Endothelial cell of umbilical vein (primary cell): Measurements from ENCODE around the gene NRXN3. TPM values are rescaled to one million over a fixed set of nuclear protein-coding genes. Genes with fewer than 3 reads are reported as not detected.

Experiments
- BruUV-seq: library from RNA; stranded (reverse); fragments of 400-500 nt; replicated peaks from 2 replicates; lab custom pipeline; 2021; lab: Mats Ljungman, UMichigan
- CTCF ChIA-PET: fragments of 300-600, 350-600 bp; sonication (Branson Sonifier 250); formaldehyde crosslinking; loops from one replicate; lab custom pipeline; 2021; ENCODE audit warnings: antibody characterized with exemption, inconsistent platforms; lab: Charles Lee
- POLR2A ChIA-PET: fragments of 300-600, 350-600 bp; sonication (Branson Sonifier 250); formaldehyde crosslinking; loops from one replicate; lab custom pipeline; 2021; ENCODE audit warnings: antibody characterized with exemption, inconsistent platforms; lab: Charles Lee
- DNase-seq: peaks from one replicate; pipeline ENCODE4 v3.0.0-alpha.2; 2011; ENCODE audit warnings: low read depth, low spot score
- FAIRE-seq: peaks from 2 replicates; lab custom pipeline; 2011; peaks lifted over from hg19 to GRCh38; lab: Jason Lieb, UNC
- H2AFZ ChIP-seq: 2 replicates; pipeline ENCODE4 v1.6.0; 2012; ENCODE audit warnings: low read depth, low read length, control low read depth, inconsistent platforms
- H3K27ac ChIP-seq: 2 replicates; pipeline ENCODE4 v1.5.1; 2011; ENCODE audit warnings: low read depth, mild to moderate bottlenecking, control low read depth, low read length, moderate library complexity; ENCODE audit not compliant: insufficient read depth
- H3K27me3 ChIP-seq, 2 experiments: 2 replicates each; pipeline versions ENCODE4 v1.6.0 to v1.6.1; 2011; ENCODE audit warnings: low read length in 2 of 2, mixed read lengths in 1 of 2; ENCODE audit not compliant: control insufficient read depth in 2 of 2, insufficient read depth in 2 of 2
- H3K36me3 ChIP-seq, 2 experiments: 2 replicates in 1 of 2; 3 replicates in 1 of 2; pipeline ENCODE4 v1.5.1; 2011; ENCODE audit warnings: low read length in 2 of 2, mild to moderate bottlenecking in 1 of 2, moderate library complexity in 1 of 2; ENCODE audit not compliant: control insufficient read depth in 2 of 2, insufficient read depth in 2 of 2; ENCODE audit errors: extremely low read depth in 1 of 2
- H3K4me1 ChIP-seq: 3 replicates; pipeline ENCODE4 v1.5.1; 2011; ENCODE audit warnings: mild to moderate bottlenecking, low read length; ENCODE audit not compliant: control insufficient read depth, insufficient read depth; ENCODE audit errors: extremely low read depth
- H3K4me2 ChIP-seq: 2 replicates; pipeline ENCODE4 v1.6.1; 2011; ENCODE audit warnings: low read length, control low read depth, mixed read lengths; ENCODE audit not compliant: insufficient read depth
- H3K4me3 ChIP-seq, 3 experiments: fragments of 200-600 bp in 1 of 3; sonication (generic), shearing (Covaris generic) in 1 of 3; replicated peaks in 1 of 3; 2 replicates each; pipeline ENCODE4 v1.5.1; 2011 to 2016; ENCODE audit warnings: control low read depth in 3 of 3, low read length in 3 of 3, mild to moderate bottlenecking in 2 of 3, inconsistent platforms in 1 of 3, low read depth in 1 of 3, moderate library complexity in 1 of 3; ENCODE audit not compliant: insufficient read depth in 1 of 3
- H3K79me2 ChIP-seq: 2 replicates; pipeline ENCODE4 v1.6.0; 2012; ENCODE audit warnings: low read length, inconsistent platforms; ENCODE audit not compliant: control insufficient read depth, insufficient read depth
- H3K9ac ChIP-seq: replicated peaks from 2 replicates; pipeline ENCODE3; 2011; ENCODE audit warnings: low read length, control low read depth; ENCODE audit not compliant: insufficient read depth; ENCODE audit errors: extremely low read depth
- H3K9me1 ChIP-seq: replicated peaks from 3 replicates; pipeline ENCODE4 v1.6.0; 2011; ENCODE audit warnings: mild to moderate bottlenecking, low read length; ENCODE audit not compliant: control insufficient read depth, insufficient read depth; ENCODE audit errors: extremely low read depth
- H3K9me3 ChIP-seq: replicated peaks from 2 replicates; pipeline ENCODE4 v1.5.1; 2012; ENCODE audit warnings: low read length, inconsistent platforms; ENCODE audit not compliant: control insufficient read depth, insufficient read depth
- H4K20me1 ChIP-seq: replicated peaks from 2 replicates; pipeline ENCODE3; 2011; ENCODE audit warnings: mild to moderate bottlenecking, low read length; ENCODE audit not compliant: control insufficient read depth, insufficient read depth; ENCODE audit errors: extremely low read depth
- CTCF ChIP-seq, 2 donors: IDR thresholded peaks; 1 replicate in 1 of 2; 2 replicates in 1 of 2; pipeline ENCODE4 v1.5.1; 2011; ENCODE audit warnings: low read length in 2 of 2, mild to moderate bottlenecking in 2 of 2, moderate library complexity in 2 of 2, control low read depth in 1 of 2, inconsistent platforms in 1 of 2, low read depth in 1 of 2; ENCODE audit not compliant: insufficient read depth in 1 of 2; ENCODE audit errors: extremely low read depth in 1 of 2
- EZH2 ChIP-seq: IDR thresholded peaks from 2 replicates; pipeline ENCODE4 v1.6.1; 2012; ENCODE audit warnings: borderline replicate concordance, low read depth, mild to moderate bottlenecking, moderate library complexity, low read length, inconsistent platforms; ENCODE audit not compliant: severe bottlenecking
- FOS ChIP-seq: IDR thresholded peaks from 2 replicates; pipeline ENCODE4 v1.6.1; 2011; ENCODE audit warnings: mild to moderate bottlenecking, low read length, moderate library complexity, borderline replicate concordance; ENCODE audit not compliant: insufficient read depth
- GATA2 ChIP-seq: IDR thresholded peaks from 2 replicates; pipeline ENCODE4 v1.7.0; 2011; ENCODE audit warnings: low read depth, mild to moderate bottlenecking, moderate library complexity, mixed read lengths, low read length; ENCODE audit not compliant: insufficient read length, insufficient read depth
- JUN ChIP-seq: IDR thresholded peaks from 2 replicates; pipeline ENCODE4 v1.6.1; 2011; ENCODE audit warnings: borderline replicate concordance, low read depth; ENCODE audit not compliant: insufficient read length, insufficient read depth
- MAX ChIP-seq: IDR thresholded peaks from 2 replicates; pipeline ENCODE4 v1.6.1; 2011; ENCODE audit not compliant: insufficient read depth, insufficient read length
- MYC ChIP-seq: IDR thresholded peaks from one replicate; pipeline ENCODE4 v1.6.1; 2011; ENCODE audit warnings: mild to moderate bottlenecking, low read depth, low read length
- POLR2A ChIP-seq: IDR thresholded peaks from 2 replicates; pipeline ENCODE4 v1.6.1; 2012; ENCODE audit warnings: low read depth, mild to moderate bottlenecking, control low read depth, low read length
- POLR2AphosphoS5 ChIP-seq: IDR thresholded peaks from 2 replicates; pipeline ENCODE4 v1.6.1; 2012; ENCODE audit warnings: low read depth, mild to moderate bottlenecking, control low read depth, low read length, moderate library complexity; ENCODE audit not compliant: insufficient read depth
- dilution Hi-C: fragments of 300-500 bp; cut with MboI; formaldehyde crosslinking; loops from one replicate; pipeline ENCODE4 v1.15.0; 2019; ENCODE audit warnings: low sequenced_read_pairs; ENCODE audit not compliant: extremely low pct_ligation_motif_present
- intact Hi-C: fragments of 100-400 bp; cut with micrococcal nuclease; formaldehyde crosslinking; loops from one replicate; pipeline ENCODE4 v1.10.0; 2022
- polyA plus RNA-seq, 4 experiments: library from polyadenylated mRNA; depleted of rRNA in 3 of 4; stranded (reverse) in 3 of 4; unstranded in 1 of 4; fragments of >200 nt; gene quantifications; 2 replicates each; pipeline versions ENCODE4 v1.2.1 to v1.2.3, GENCODE V29; 2011 to 2012; ENCODE audit warnings: missing spikeins in 1 of 4
- total RNA-seq: library from RNA; stranded (reverse); gene quantifications from 2 replicates; pipeline ENCODE4 v1.2.3, GENCODE V29; 2021

The NRXN3 gene
- total and polyA plus RNA-seq, 2 donors (not counting 3 experiments of a cell fraction or from before 2014, with no cell fraction given): 0.72 to 4.2 TPM

GRCh38 chr14:79826362-79826761, 1656.2 kb downstream of the NRXN3 start:
- Histone ChIP-seq H3K27ac (no peak overlapping the region), H3K36me3 (no peaks in the 10 kb centered on the region), H4K20me1 (no peaks in the 10 kb centered on the region), H3K4me1 (no peaks in the 10 kb centered on the region), H3K9me1 (no peaks in the 10 kb centered on the region), H3K4me2 (no peak overlapping the region), H3K27me3 (no peaks in the 10 kb centered on the region), H3K4me3 (no peak overlapping the region), H3K79me2 (no peaks in the 10 kb centered on the region), H3K9me3 (peaks cover 3% of the 10 kb centered on the region), H2AFZ (no peak overlapping the region), H3K9ac (no peak overlapping the region)
- intact Hi-C loops (no loop called here), dilution Hi-C loops (no loop called here)
- BruUV-seq: no TSS peak
- ChIA-PET CTCF (no interaction called here), POLR2A (no interaction called here)
- FAIRE-seq (no peak), DNase-seq (no peak)
- no peak for TF ChIP-seq FOS
- no peak for TF ChIP-seq CTCF (IDR thresholded peaks at IDR 0.05; ENCODE audit: extremely low read depth in 1 of 2, insufficient read depth in 1 of 2, low read depth in 1 of 2, low read length in 2 of 2)
- no peak for TF ChIP-seq MYC
- no peak for TF ChIP-seq GATA2
- no peak for TF ChIP-seq MAX
- no peak for TF ChIP-seq POLR2A
- TF ChIP-seq JUN: no peak
- no peak for TF ChIP-seq EZH2
- TF ChIP-seq POLR2AphosphoS5: no peak
